ENCODE measurements around the gene SYS1.

Gene SYS1

GRCh38 chr20:45400346-45401031 lies 37.5 kb downstream of the SYS1 start:
- Histone ChIP-seq H3K9me2 (replicated peaks; ENCODE audit: insufficient read depth, low read length) (no peaks in the 10 kb centered on the region), H4K20me1 (ENCODE audit: insufficient read depth, low read length) (no peaks in the 10 kb centered on the region), H3K4me3 (ENCODE audit: low read length) (no peak overlapping the region), H3K27me3 (replicated peaks; ENCODE audit: insufficient read depth, low read length) (peaks cover 2% of the 10 kb centered on the region), H3K9ac (ENCODE audit: low read length) (no peak overlapping the region), H3K4me1 (ENCODE audit: low read length) (no peaks in the 10 kb centered on the region), H3K9me3 (replicated peaks; ENCODE audit: insufficient read depth, low read length) (no peaks in the 10 kb centered on the region), H3K79me2 (ENCODE audit: low read length) (no peaks in the 10 kb centered on the region), H2AFZ (ENCODE audit: low read length) (no peak overlapping the region), H3K4me2 (ENCODE audit: low read depth, low read length) (no peak overlapping the region), H3K36me3 (replicated peaks; ENCODE audit: insufficient read depth, low read length) (no peaks in the 10 kb centered on the region), H3F3A (ENCODE audit: insufficient read depth, low read length) (no peaks in the 10 kb centered on the region), H3K27ac (ENCODE audit: low read length) (no peak overlapping the region)
- DNase-seq = no peak
- no peak for TF ChIP-seq EZH2phosphoT487 (IDR thresholded peaks at IDR 0.05; ENCODE audit: low read length)
- no peak for TF ChIP-seq CTCF (IDR thresholded peaks at IDR 0.05; ENCODE audit: low read length)
- TF ChIP-seq EZH2 (optimal IDR thresholded peaks at IDR 0.05; ENCODE audit: low read depth, low read length) = no peak

GRCh38 chr20:45402946-45403345 lies 40.0 kb downstream of the SYS1 start:
- Histone ChIP-seq H3K36me3 (replicated peaks; ENCODE audit: insufficient read depth, low read length) (no peaks in the 10 kb centered on the region), H3K79me2 (ENCODE audit: low read length) (no peaks in the 10 kb centered on the region), H3F3A (ENCODE audit: insufficient read depth, low read length) (no peaks in the 10 kb centered on the region), H3K4me2 (ENCODE audit: low read depth, low read length) (no peak overlapping the region), H3K9ac (ENCODE audit: low read length) (no peak overlapping the region), H3K27ac (ENCODE audit: low read length) (no peak overlapping the region), H4K20me1 (ENCODE audit: insufficient read depth, low read length) (no peaks in the 10 kb centered on the region), H3K4me3 (ENCODE audit: low read length) (no peak overlapping the region), H3K9me3 (replicated peaks; ENCODE audit: insufficient read depth, low read length) (no peaks in the 10 kb centered on the region), H3K27me3 (replicated peaks; ENCODE audit: insufficient read depth, low read length) (peaks cover 9% of the 10 kb centered on the region), H2AFZ (ENCODE audit: low read length) (no peak overlapping the region), H3K9me2 (replicated peaks; ENCODE audit: insufficient read depth, low read length) (no peaks in the 10 kb centered on the region), H3K4me1 (ENCODE audit: low read length) (no peaks in the 10 kb centered on the region)
- TF ChIP-seq CTCF (IDR thresholded peaks at IDR 0.05; ENCODE audit: low read length) = no peak
- TF ChIP-seq EZH2 (optimal IDR thresholded peaks at IDR 0.05; ENCODE audit: low read depth, low read length) = no peak
- TF ChIP-seq EZH2phosphoT487 (IDR thresholded peaks at IDR 0.05; ENCODE audit: low read length) = no peak
- DNase-seq = no peak

- Histone ChIP-seq H4K20me1 (ENCODE audit: insufficient read depth, low read length) (no peaks in the 10 kb centered on the region), H3K36me3 (replicated peaks; ENCODE audit: insufficient read depth, low read length) (no peaks in the 10 kb centered on the region), H3K27ac (ENCODE audit: low read length) (no peak overlapping the region), H3K4me3 (ENCODE audit: low read length) (no peak overlapping the region), H3K4me1 (ENCODE audit: low read length) (no peaks in the 10 kb centered on the region), H3F3A (ENCODE audit: insufficient read depth, low read length) (no peaks in the 10 kb centered on the region), H3K9me3 (replicated peaks; ENCODE audit: insufficient read depth, low read length) (no peaks in the 10 kb centered on the region), H3K9me2 (replicated peaks; ENCODE audit: insufficient read depth, low read length) (no peaks in the 10 kb centered on the region), H2AFZ (ENCODE audit: low read length) (no peak overlapping the region), H3K27me3 (replicated peaks; ENCODE audit: insufficient read depth, low read length) (peaks cover 9% of the 10 kb centered on the region), H3K79me2 (ENCODE audit: low read length) (no peaks in the 10 kb centered on the region), H3K4me2 (ENCODE audit: low read depth, low read length) (no peak overlapping the region), H3K9ac (ENCODE audit: low read length) (no peak overlapping the region)
- TF ChIP-seq EZH2 (optimal IDR thresholded peaks at IDR 0.05; ENCODE audit: low read depth, low read length) (no peak), CTCF (IDR thresholded peaks at IDR 0.05; ENCODE audit: low read length) (no peak), EZH2phosphoT487 (IDR thresholded peaks at IDR 0.05; ENCODE audit: low read length) (no peak)
- DNase-seq = no peak
These were observed 41.5 kb downstream of the SYS1 start for GRCh38 chr20:45404438-45404837.

Measured in MM.1S (cell line).